HG03354 (cell line): ENCODE data around the gene UGT1A7.

ENCODE experiments used
- ATAC-seq: cut with Tn5 transposase; IDR thresholded peaks from one replicate; pipeline ENCODE4 v1.9.1; 2021; ENCODE audit warnings: mild to moderate bottlenecking; ENCODE audit not compliant: unreplicated experiment, poor library complexity, severe bottlenecking

The UGT1A7 gene

DNA sequence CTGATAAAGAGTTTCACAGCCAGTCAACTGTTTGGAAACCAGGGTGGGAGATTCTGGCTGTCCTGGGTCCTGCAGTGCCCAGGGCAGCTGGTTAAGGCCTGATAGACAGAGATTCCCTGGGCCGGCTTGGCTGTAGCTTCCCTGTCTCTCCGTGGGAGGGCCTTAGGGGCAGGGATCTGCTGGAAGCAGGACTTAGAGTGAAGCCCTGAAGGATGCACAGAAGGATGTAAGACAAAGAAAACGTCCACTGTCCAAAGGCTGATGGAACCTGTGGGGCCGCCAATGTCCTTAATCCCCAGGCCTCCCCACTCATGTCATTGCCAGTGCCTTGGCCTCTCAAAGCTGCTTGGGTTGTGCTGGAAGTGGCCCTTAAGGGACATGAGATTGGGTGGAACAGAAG, 129.4 kb downstream of the UGT1A7 start:
- ATAC-seq, result no peak

GRCh38 chr2:233811732-233812131, 130.0 kb downstream of the UGT1A7 start:
- no peak for ATAC-seq

- no peak for ATAC-seq
These were observed 131.7 kb downstream of the UGT1A7 start for GRCh38 chr2:233813236-233814055.

DNA sequence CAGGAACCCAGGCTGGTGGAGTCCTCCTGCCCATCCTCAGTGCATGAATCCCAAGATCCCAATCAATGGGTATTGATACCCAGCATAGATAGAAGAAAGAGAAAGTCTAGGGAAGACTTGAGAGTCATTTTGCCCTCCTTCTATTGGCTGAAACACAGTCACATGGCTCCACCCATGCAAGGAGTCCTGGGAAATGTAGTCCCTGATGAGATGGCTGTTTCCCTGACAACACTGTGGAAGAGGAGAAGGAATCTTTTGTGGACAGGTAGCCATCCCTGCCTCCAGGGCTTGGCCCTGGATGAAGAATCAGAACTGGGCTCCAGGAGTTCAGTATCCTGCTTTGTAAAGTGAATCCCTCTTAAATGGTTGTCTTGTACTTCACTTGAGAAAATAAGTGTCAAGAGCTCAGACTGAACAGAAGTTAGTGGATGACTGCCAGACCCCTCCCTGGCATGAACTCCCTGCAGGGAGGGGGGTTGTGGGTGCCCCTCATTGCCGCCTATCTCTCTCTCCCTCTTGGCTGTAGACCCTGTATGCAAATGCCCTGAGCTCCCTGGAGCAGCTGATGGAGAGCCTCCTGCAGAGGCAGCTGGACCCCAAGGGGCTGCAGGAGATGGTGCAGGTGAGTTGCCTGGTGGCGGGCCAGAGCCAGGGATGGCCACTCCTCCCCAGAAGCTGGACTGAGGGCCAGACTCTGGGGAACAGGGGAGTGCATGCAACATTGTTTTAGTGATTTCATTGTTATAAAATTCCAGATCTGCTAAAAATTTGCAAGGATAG, 132.5 kb downstream of the UGT1A7 start:
- no peak for ATAC-seq

DNA sequence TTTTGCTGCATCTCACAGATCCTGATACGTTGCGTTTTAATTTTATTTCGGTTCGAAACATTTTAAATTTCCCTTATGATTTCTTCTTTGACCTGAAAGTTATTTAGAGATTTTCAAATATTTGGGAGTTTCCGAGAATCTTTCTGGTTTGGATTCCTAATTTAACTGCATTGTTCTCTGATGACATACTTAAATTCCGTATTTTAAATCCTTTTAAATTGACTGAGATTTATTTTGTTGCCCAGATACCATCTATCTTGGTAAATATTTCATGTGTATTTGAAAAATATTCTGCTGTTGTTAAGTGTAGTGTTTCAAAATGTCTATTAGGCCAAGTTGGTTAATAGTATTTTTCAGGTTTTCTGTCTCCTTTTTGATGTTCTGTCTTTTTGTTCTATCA, 134.2 kb downstream of the UGT1A7 start:
- ATAC-seq, result no peak

DNA sequence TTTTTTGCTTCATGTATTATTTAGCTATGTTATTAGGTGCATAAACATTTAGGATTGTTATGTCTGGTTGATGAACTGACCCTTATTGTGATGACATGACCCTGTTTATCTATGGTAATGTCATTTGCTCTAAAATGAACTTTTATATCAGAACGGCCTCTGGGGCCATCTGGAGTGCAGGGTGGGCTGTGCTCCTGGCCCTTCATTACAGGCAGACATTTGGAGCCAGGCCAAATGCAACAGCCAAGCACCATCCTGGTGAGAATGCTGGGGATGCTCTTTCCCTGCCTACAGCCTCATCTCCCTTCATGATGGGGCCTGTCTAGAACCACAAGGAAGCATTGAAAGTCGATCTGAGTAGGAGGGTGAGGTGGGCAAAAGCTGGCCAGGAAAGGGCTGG, 134.6 kb downstream of the UGT1A7 start:
- ATAC-seq, result no peak

DNA sequence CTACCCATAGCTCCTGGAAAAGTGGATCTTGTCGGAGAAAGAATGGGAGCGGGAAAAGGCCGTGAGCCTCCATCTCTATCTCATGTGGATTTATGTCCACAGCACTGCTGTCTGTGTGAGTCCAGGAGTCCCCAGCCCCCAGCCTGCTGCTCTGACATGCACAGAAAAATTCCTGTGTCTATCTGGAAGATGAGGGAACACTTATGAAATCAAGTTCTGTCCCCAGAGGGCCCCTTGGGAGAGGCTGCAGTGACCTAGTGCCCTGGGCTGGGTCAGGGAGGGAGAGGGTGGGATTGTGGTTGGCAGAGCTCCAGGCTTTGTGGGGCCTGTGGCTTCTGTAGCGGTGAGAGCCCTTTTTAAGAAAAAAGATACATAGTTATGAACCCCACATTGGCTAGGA, 135.1 kb downstream of the UGT1A7 start:
- no peak for ATAC-seq

GRCh38 chr2:233817361-233817911, 135.7 kb downstream of the UGT1A7 start:
- no peak for ATAC-seq

DNA sequence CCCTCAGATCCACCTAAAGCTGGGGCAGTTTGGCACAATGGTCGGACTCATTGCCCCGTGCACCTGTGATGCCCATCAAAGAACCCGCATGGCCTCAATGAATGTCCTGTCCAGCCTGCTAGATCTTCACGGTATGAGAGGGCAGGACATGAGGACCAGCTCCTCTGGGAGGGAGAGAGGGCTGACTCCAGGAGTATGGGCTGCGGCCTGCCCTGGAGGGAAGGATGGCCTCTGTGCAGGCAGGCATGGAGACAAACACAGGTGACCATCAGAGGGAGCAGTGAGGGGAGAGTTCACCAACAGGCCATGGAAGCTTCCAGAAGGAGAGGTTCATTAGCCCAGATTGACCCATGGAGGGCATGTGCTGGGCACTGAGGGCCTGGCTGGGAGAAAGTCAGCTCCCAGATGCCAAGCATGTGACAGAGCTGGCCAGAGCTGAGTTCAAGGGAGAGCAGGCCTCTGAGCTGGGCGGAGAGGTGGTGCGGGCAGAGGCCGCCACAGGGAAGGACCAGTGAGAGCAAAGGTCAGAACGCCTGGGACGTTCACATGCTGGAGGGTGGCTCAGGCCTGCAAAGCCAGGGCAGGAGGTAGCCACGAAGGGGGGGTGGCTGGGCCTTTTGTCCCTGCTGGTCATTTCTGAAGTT, 136.4 kb downstream of the UGT1A7 start:
- no peak for ATAC-seq

DNA sequence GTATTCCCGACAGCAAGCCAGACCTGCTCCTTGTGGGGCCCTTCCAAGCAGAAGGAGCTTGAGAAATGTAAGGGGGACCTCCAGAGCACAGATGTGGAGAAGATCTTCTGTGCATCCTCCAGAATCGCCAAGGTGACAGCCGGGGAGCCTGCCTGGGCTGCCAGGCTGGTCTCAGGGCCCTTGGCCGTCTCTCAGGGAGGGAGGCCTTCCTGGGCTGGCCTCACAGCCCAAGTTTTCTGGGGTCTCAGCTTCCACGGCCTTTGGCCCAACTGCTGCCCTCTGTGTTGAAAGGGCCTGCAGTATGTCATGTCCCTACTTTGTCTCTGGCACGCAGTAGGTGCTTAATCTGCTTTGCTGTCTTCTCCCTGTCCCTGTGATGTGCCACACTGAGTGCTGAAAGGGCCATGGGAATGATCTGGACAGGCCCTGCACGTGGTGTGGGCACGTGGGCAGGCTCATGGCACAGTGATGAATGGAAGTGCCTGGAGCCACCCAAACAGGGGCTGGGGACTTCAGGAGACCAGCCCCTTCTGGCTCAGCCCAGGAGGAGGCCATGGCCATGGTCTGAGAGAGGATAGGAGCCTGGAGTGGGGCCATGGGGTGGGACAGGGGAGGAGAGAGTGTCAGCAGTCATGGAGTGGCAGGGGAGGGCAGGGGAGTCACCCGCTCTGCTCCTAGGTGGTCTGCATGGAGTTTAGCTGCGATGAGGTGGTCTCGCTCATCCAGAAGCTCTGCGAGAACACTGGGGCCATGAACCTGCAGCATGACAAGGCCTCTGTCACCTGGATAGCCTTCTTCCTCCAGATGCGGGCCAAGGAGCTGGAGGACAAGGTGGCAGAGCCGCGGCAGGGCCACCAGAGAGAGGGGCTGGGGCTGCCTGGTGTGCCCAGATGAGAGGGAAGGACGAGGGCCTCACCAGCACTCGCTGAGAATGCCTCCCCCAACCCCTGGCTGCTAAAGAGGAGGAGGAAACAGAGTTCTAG, 137.2 kb downstream of the UGT1A7 start:
- ATAC-seq, result no peak

GRCh38 chr2:233819884-233820773, 138.4 kb downstream of the UGT1A7 start:
- ATAC-seq, result no peak

DNA sequence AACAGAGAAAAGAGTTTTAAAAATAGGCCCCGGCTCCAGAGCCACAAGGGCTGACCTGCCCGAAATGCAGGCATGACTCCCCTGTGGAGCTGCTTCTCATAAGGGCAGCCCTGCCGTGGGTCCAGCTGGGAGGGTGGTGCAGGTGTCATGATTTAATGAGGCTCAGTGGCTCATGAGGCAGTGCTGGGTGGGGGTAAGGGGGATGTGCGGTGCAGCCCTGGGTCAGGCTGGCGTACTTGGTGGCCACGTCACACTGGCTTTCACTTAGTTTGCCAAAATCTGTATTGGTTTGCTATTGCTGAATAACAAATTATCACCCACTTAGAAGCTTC, 139.0 kb downstream of the UGT1A7 start:
- no peak for ATAC-seq

GRCh38 chr2:233821196-233821595, 139.5 kb downstream of the UGT1A7 start:
- ATAC-seq, result no peak

GRCh38 chr2:233821709-233822100, 140.0 kb downstream of the UGT1A7 start:
- ATAC-seq, result no peak

GRCh38 chr2:233822101-233822771, 140.5 kb downstream of the UGT1A7 start:
- no peak for ATAC-seq
